Measurements from ENCODE around the gene CD300E. TPM values are rescaled to one million over a fixed set of nuclear protein-coding genes. Genes with fewer than 3 reads are reported as not detected.
"Not testable (repeated sequence)": the region's sequence is repeated elsewhere in the genome, so short reads cannot be mapped to it uniquely, and the experiment has no call there.

CD300E gene
- total RNA-seq, 2 donors from 2014 or later, result 0.39 TPM; not detected in 1

- DNase-seq, result peak; percentile 27 to 35
- intact Hi-C loops (cut with DNase I, micrococcal nuclease), result no loop called here
- ATAC-seq, result peak; percentile 93
Observed at GRCh38 chr17:74574489-74575142, 48.9 kb downstream of the CD300E start.

- DNase-seq; intact Hi-C loops (cut with DNase I, micrococcal nuclease); ATAC-seq: not testable (repeated sequence)
Observed at GRCh38 chr17:74573635-74574034, 49.9 kb downstream of the CD300E start.

- DNase-seq (no peak), ATAC-seq (no peak)
- intact Hi-C loops (cut with DNase I, micrococcal nuclease), result no loop called here
Observed at GRCh38 chr17:74573169-74573568, 50.4 kb downstream of the CD300E start.

GRCh38 chr17:74571621-74572270 is 51.8 kb downstream of the CD300E start:
- no peak for DNase-seq
- no peak for ATAC-seq
- intact Hi-C loops (cut with DNase I, micrococcal nuclease), result no loop called here

GRCh38 chr17:74569020-74570003 is 54.2 kb downstream of the CD300E start:
- peak; percentile 25 to 45 for DNase-seq
- intact Hi-C loops (cut with DNase I, micrococcal nuclease), result no loop called here

GRCh38 chr17:74568106-74568873 is 55.2 kb downstream of the CD300E start:
- DNase-seq (no peak), ATAC-seq (no peak)
- intact Hi-C loops (cut with DNase I, micrococcal nuclease), result no loop called here

More at GRCh38 chr17:74569020-74570003, 54.2 kb downstream of the CD300E start:
- ATAC-seq, result no peak

- no peak for DNase-seq
- ATAC-seq, result no peak
- intact Hi-C loops (cut with DNase I, micrococcal nuclease), result no loop called here
Observed at GRCh38 chr17:74567397-74567796, 56.1 kb downstream of the CD300E start, which contains the start of gene CD300H. Gene CD300H (minus strand): TSS chr17:74567509.

GRCh38 chr17:74566132-74566753 is 57.3 kb downstream of the CD300E start:
- intact Hi-C loops (cut with DNase I, micrococcal nuclease), result no loop called here
- DNase-seq (peak in 1 of 2 donors; percentile 57), ATAC-seq (peak; percentile 80)

- ATAC-seq, result no peak
- DNase-seq, result no peak
- intact Hi-C loops (cut with DNase I, micrococcal nuclease), result no loop called here
Observed at GRCh38 chr17:74565126-74565525, 58.4 kb downstream of the CD300E start.

GRCh38 chr17:74563358-74563757 is 60.2 kb downstream of the CD300E start:
- no peak for ATAC-seq
- intact Hi-C loops (cut with DNase I, micrococcal nuclease), result no loop called here
- no peak for DNase-seq

GRCh38 chr17:74561586-74561985 is 62.0 kb downstream of the CD300E start:
- no peak for ATAC-seq
- intact Hi-C loops (cut with DNase I, micrococcal nuclease), result no loop called here
- DNase-seq, result no peak

Other genes starting within 250 kb of the CD300E start
- gene GPRC5C, start 191.7 kb downstream of the CD300E start, total RNA-seq, result 100 to 1,000 TPM; 155 to 161 TPM
- gene CD300A, start 157.1 kb downstream of the CD300E start, total RNA-seq, result 1 to 10 TPM; 1.8 to 7.9 TPM
- gene CD300LB, start 92.3 kb downstream of the CD300E start, total RNA-seq, result under 1 TPM; 0.12 to 0.25 TPM
- 1 to 10 TPM in 1 of 2 donors, under 1 TPM in 1; 0.24 to 1.1 TPM for gene CD300C, start 77.6 kb downstream of the CD300E start, total RNA-seq
- not detected for gene CD300H, start 56.2 kb downstream of the CD300E start, total RNA-seq
- not detected for gene CD300LD, start 31.5 kb downstream of the CD300E start, total RNA-seq
- 1 to 10 TPM in 1 of 2 donors, under 1 TPM in 1; 0.82 to 2.0 TPM for gene CD300LF, start 89.2 kb upstream of the CD300E start, total RNA-seq
- gene RAB37, start 113.5 kb upstream of the CD300E start, total RNA-seq, result 10 to 100 TPM in 1 of 2 donors, 1 to 10 TPM in 1; 7.6 to 14.2 TPM
- gene NHERF1, start 124.9 kb upstream of the CD300E start, total RNA-seq, result 100 to 1,000 TPM; 186 to 256 TPM
- 10 to 100 TPM; 30.7 to 42.8 TPM for gene NAT9, start 152.6 kb upstream of the CD300E start, total RNA-seq
- gene GRIN2C, start 236.1 kb upstream of the CD300E start, total RNA-seq, result under 1 TPM; 0.09 to 0.45 TPM
- 10 to 100 TPM; 13.0 to 17.0 TPM for gene FDXR, start 249.3 kb upstream of the CD300E start, total RNA-seq